ENCODE data around the gene ETV6.

Gene ETV6

GRCh38 chr12:11836282-11837151 is 187.0 kb downstream of the ETV6 start:
- DNase-seq: no peak

GRCh38 chr12:11837216-11837934 is 187.9 kb downstream of the ETV6 start:
- no peak for DNase-seq

- DNase-seq: no peak
These were observed 188.9 kb downstream of the ETV6 start for GRCh38 chr12:11838403-11838802.

- no peak for DNase-seq
These were observed 189.7 kb downstream of the ETV6 start for GRCh38 chr12:11839091-11839641.

GRCh38 chr12:11840366-11840765 is 190.9 kb downstream of the ETV6 start:
- DNase-seq: no peak

GRCh38 chr12:11846488-11846887 is 197.0 kb downstream of the ETV6 start:
- no peak for DNase-seq

GRCh38 chr12:11847539-11847938 is 198.1 kb downstream of the ETV6 start:
- DNase-seq: no peak

- DNase-seq: no peak
These were observed 200.5 kb downstream of the ETV6 start for GRCh38 chr12:11849757-11850504.

- DNase-seq: no peak
These were observed 203.7 kb downstream of the ETV6 start for GRCh38 chr12:11853126-11853525.

- DNase-seq: no peak
These were observed 204.6 kb downstream of the ETV6 start for GRCh38 chr12:11854011-11854499.

GRCh38 chr12:11855983-11856374 is 206.5 kb downstream of the ETV6 start:
- DNase-seq: no peak

- DNase-seq: no peak
These were observed 207.5 kb downstream of the ETV6 start for GRCh38 chr12:11856971-11857370.

GRCh38 chr12:11859705-11860425 is 210.4 kb downstream of the ETV6 start:
- DNase-seq: no peak

GRCh38 chr12:11861155-11861863 is 211.8 kb downstream of the ETV6 start:
- DNase-seq: no peak

GRCh38 chr12:11861864-11862600 is 212.6 kb downstream of the ETV6 start:
- DNase-seq: no peak

- no peak for DNase-seq
These were observed 213.3 kb downstream of the ETV6 start for GRCh38 chr12:11862798-11863197.

GRCh38 chr12:11863478-11863906 is 214.0 kb downstream of the ETV6 start:
- no peak for DNase-seq

- DNase-seq: no peak
These were observed 214.5 kb downstream of the ETV6 start for GRCh38 chr12:11863988-11864387.

GRCh38 chr12:11865824-11866223 is 216.3 kb downstream of the ETV6 start:
- no peak for DNase-seq

- no peak for DNase-seq
These were observed 218.6 kb downstream of the ETV6 start for GRCh38 chr12:11868027-11868426.

- no peak for DNase-seq
These were observed 219.9 kb downstream of the ETV6 start for GRCh38 chr12:11869406-11869805.
